Keratinocyte (primary cell): Measurements from ENCODE around the gene ENO3. TPM values are rescaled to one million over a fixed set of nuclear protein-coding genes. Genes with fewer than 3 reads are reported as not detected.
A peak's percentile ranks its signal among the peaks of the same experiment; 100 is the strongest.

Experiments used
- DNase-seq: peaks from one replicate; pipeline ENCODE4 v3.0.0-alpha.2; 2011; ENCODE audit warnings: low read depth, missing footprints, low spot score
- FAIRE-seq: peaks from 2 replicates; lab custom pipeline; 2011; peaks lifted over from hg19 to GRCh38; lab: Jason Lieb, UNC
- H2AFZ ChIP-seq: 2 replicates; pipeline ENCODE4 v1.6.0; 2012; ENCODE audit warnings: low read length, control low read depth, inconsistent platforms; ENCODE audit not compliant: control insufficient read depth
- H3K27ac ChIP-seq: 2 replicates; pipeline ENCODE4 v1.5.1; 2011; ENCODE audit warnings: low read length; ENCODE audit not compliant: control insufficient read depth, insufficient read depth
- H3K27me3 ChIP-seq: 3 replicates; pipeline ENCODE4 v1.6.0; 2011; ENCODE audit warnings: low read length; ENCODE audit not compliant: control insufficient read depth, insufficient read depth; ENCODE audit errors: extremely low read depth
- H3K36me3 ChIP-seq, 2 experiments: 2 replicates in 1 of 2; 3 replicates in 1 of 2; pipeline ENCODE4 v1.5.1; 2011; ENCODE audit warnings: low read length in 2 of 2, mild to moderate bottlenecking in 1 of 2; ENCODE audit not compliant: control insufficient read depth in 2 of 2, insufficient read depth in 2 of 2; ENCODE audit errors: extremely low read depth in 1 of 2
- H3K4me1 ChIP-seq: 3 replicates; pipeline ENCODE4 v1.5.1; 2011; ENCODE audit warnings: low read length; ENCODE audit not compliant: control insufficient read depth, insufficient read depth; ENCODE audit errors: extremely low read depth
- H3K4me2 ChIP-seq: 3 replicates; pipeline ENCODE4 v1.6.0; 2011; ENCODE audit warnings: low read depth, low read length; ENCODE audit not compliant: control insufficient read depth, insufficient read depth; ENCODE audit errors: extremely low read depth
- H3K4me3 ChIP-seq, 3 experiments: fragments of 200-600 bp in 1 of 3; sonication (generic) in 1 of 3; 2 replicates in 2 of 3; 3 replicates in 1 of 3; pipeline ENCODE4 v1.5.1; 2011 to 2016; ENCODE audit warnings: low read length in 3 of 3, mild to moderate bottlenecking in 3 of 3, control low read depth in 2 of 3, inconsistent platforms in 1 of 3, low read depth in 1 of 3, mixed read lengths in 1 of 3, mixed run types in 1 of 3, moderate library complexity in 1 of 3; ENCODE audit not compliant: control insufficient read depth in 2 of 3, insufficient read depth in 2 of 3; ENCODE audit errors: extremely low read depth in 1 of 3
- H3K79me2 ChIP-seq: 2 replicates; pipeline ENCODE4 v1.6.0; 2012; ENCODE audit warnings: low read length; ENCODE audit not compliant: control insufficient read depth, insufficient read depth
- H3K9ac ChIP-seq: 3 replicates; pipeline ENCODE4 v1.6.0; 2011; ENCODE audit warnings: low read length; ENCODE audit not compliant: control insufficient read depth, insufficient read depth; ENCODE audit errors: extremely low read depth
- H3K9me1 ChIP-seq: 3 replicates; pipeline ENCODE4 v1.6.0; 2011; ENCODE audit warnings: low read length; ENCODE audit not compliant: control insufficient read depth, insufficient read depth; ENCODE audit errors: extremely low read depth
- H3K9me3 ChIP-seq: 2 replicates; pipeline ENCODE4 v1.5.1; 2012; ENCODE audit warnings: low read depth, low read length; ENCODE audit not compliant: control insufficient read depth
- H4K20me1 ChIP-seq: 3 replicates; pipeline ENCODE4 v1.6.0; 2011; ENCODE audit warnings: low read length; ENCODE audit not compliant: control insufficient read depth, insufficient read depth; ENCODE audit errors: extremely low read depth
- CTCF ChIP-seq, 3 experiments: IDR thresholded peaks in 1 of 3; conservative IDR thresholded peaks in 1 of 3; optimal IDR thresholded peaks in 1 of 3; 2 replicates in 2 of 3; 3 replicates in 1 of 3; pipeline versions ENCODE3 to v1.5.1; 2011; ENCODE audit warnings: low read length in 3 of 3, mild to moderate bottlenecking in 3 of 3, moderate library complexity in 2 of 3, control low read depth in 1 of 3, inconsistent platforms in 1 of 3; ENCODE audit not compliant: insufficient read depth in 2 of 3; ENCODE audit errors: extremely low read depth in 1 of 3
- EZH2 ChIP-seq: IDR thresholded peaks from one replicate; pipeline ENCODE4 v1.6.1; 2012; ENCODE audit warnings: inconsistent platforms, mild to moderate bottlenecking, low read length, moderate library complexity
- dilution Hi-C: fragments of 300-500 bp; cut with MboI; formaldehyde crosslinking; loops from one replicate; pipeline ENCODE4 v1.7.0; 2020; ENCODE audit warnings: low sequenced_read_pairs; ENCODE audit not compliant: extremely low pct_ligation_motif_present
- polyA minus RNA-seq, 3 experiments: library from RNA; depleted of rRNA, polyadenylated mRNA; stranded (reverse); fragments of >200 nt; gene quantifications; 1 replicate in 1 of 3; 2 replicates in 1 of 3; 3 replicates in 1 of 3; pipeline ENCODE4 v1.2.3, GENCODE V29; 2011
- polyA plus RNA-seq, 5 experiments: library from polyadenylated mRNA; depleted of rRNA in 3 of 5; stranded (reverse) in 3 of 5; stranded (forward) in 1 of 5; unstranded in 1 of 5; fragments of >200 nt; gene quantifications; 1 replicate in 1 of 5; 2 replicates in 3 of 5; 3 replicates in 1 of 5; pipeline versions ENCODE4 v1.2.1 to v1.2.3, GENCODE V29; 2011 to 2012; ENCODE audit warnings: missing spikeins in 2 of 5, low read depth in 1 of 5, low replicate concordance in 1 of 5

The ENO3 gene
- polyA plus RNA-seq: 1.8 to 3.1 TPM (median 2.4 TPM) in 3 replicates
- 1.5 TPM for polyA plus RNA-seq (2011; ENCODE audit: low read depth)
- 0.48 and 0.64 TPM in 2 replicates for polyA plus RNA-seq (2011; cell fraction: cytosol; rRNA removed)
- polyA plus RNA-seq (2011; cell fraction: nucleus; rRNA removed): 14.2 and 14.8 TPM in 2 replicates
- polyA plus RNA-seq (2012; ENCODE audit: low replicate concordance): 2.9 and 3.3 TPM in 2 replicates
- 0.20 to 1.4 TPM (median 1.1 TPM) in 3 replicates for polyA minus RNA-seq
- polyA minus RNA-seq (2011; cell fraction: cytosol; rRNA and poly(A)+ RNA removed): 3.6 TPM
- polyA minus RNA-seq (2011; cell fraction: nucleus; rRNA and poly(A)+ RNA removed): 1.7 TPM in 2 replicates

GRCh38 chr17:4950746-4951204 is at the start of gene ENO3:
Gene ENO3 (plus strand): TSS chr17:4951119. CDS start chr17:4951830, 711 bp downstream.
- Histone ChIP-seq H3K9me3 (no peaks in the 10 kb centered on the region), H4K20me1 (peaks cover 11% of the 10 kb centered on the region), H3K9me1 (peaks cover 2% of the 10 kb centered on the region), H3K4me2 (peak within 1 kb of the TSS; percentile 74), H3K9ac (peak within 1 kb of the TSS; percentile 73), H3K4me3 (peak within 1 kb of the TSS; percentile 21 to 62 (median 38)), H2AFZ (peak within 1 kb of the TSS; percentile 63), H3K36me3 (peaks cover 8 to 16% of the 10 kb centered on the region in 2 experiments), H3K4me1 (peaks cover 21% of the 10 kb centered on the region), H3K79me2 (peaks cover 23% of the 10 kb centered on the region), H3K27me3 (no peaks in the 10 kb centered on the region), H3K27ac (peak within 1 kb of the TSS; percentile 74)
- no peak for TF ChIP-seq CTCF (optimal IDR thresholded peaks at IDR 0.05 in 1 of 3, IDR thresholded peaks at IDR 0.05 in 1 of 3, conservative IDR thresholded peaks at IDR 0.05 in 1 of 3; ENCODE audit: extremely low read depth in 1 of 3, insufficient read depth in 2 of 3, low read length in 3 of 3)
- no peak for TF ChIP-seq EZH2
- DNase-seq (no peak), FAIRE-seq (no peak)
- dilution Hi-C loops: no loop called here

GRCh38 chr17:4901648-4902344 is 49.1 kb upstream of the ENO3 start:
- Histone ChIP-seq H3K4me2 (no peak overlapping the region), H3K27me3 (no peaks in the 10 kb centered on the region), H3K79me2 (no peaks in the 10 kb centered on the region), H4K20me1 (peaks cover 12% of the 10 kb centered on the region), H3K4me1 (peaks cover 16% of the 10 kb centered on the region), H3K36me3 (peaks cover 6% of the 10 kb centered on the region in 2 experiments), H3K9ac (no peak overlapping the region), H2AFZ (no peak overlapping the region), H3K27ac (no peak overlapping the region), H3K4me3 (no peak overlapping the region), H3K9me1 (no peaks in the 10 kb centered on the region), H3K9me3 (no peaks in the 10 kb centered on the region)
- no peak for FAIRE-seq
- TF ChIP-seq CTCF (optimal IDR thresholded peaks at IDR 0.05 in 1 of 3, IDR thresholded peaks at IDR 0.05 in 1 of 3, conservative IDR thresholded peaks at IDR 0.05 in 1 of 3; ENCODE audit: extremely low read depth in 1 of 3, insufficient read depth in 2 of 3, low read length in 3 of 3) (no peak), EZH2 (no peak)
- no peak for DNase-seq
- dilution Hi-C loops: no loop called here
